LoVo (cell line): ENCODE results near the gene KRTAP5-8.
"Not testable (repeated sequence)": the region's sequence is repeated elsewhere in the genome, so short reads cannot be mapped to it uniquely, and the experiment has no call there.

ENCODE experiments used
- DNase-seq: peaks from one replicate; pipeline ENCODE4 v3.0.0-alpha.2; 2016; ENCODE audit warnings: low spot score

Gene KRTAP5-8

DNA sequence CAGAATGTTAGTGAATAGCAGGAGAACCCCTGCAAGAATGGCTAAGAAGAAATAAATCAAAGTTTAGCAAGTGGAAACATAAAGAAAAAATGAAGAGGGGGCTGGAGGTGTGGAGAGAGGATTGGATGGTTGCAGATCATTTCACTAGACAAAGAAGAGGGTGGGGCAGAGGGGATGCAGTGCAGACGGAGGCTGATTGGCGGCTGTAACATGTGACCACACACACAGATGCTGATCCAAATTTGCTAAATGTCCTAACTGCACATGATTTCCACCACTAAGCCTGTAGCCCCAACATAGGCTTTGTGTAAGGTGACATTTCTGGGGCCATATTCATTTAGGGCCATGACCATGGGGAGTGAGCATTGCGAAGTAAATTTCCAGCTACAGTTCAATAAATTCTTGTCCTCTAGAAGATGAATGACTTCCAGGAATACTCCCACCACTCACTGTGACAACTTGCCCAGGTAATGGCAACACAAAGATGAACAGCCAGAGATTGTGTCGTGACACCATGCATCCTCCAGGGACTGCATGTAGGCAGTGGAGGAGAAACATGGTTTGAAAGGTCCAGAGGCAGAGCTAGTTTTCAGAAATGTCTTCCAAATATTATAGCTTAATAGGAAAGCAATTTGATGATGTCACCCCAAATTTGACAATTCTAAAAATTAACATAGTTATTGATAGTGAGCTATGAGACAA, 38.0 kb downstream of the KRTAP5-8 start:
- DNase-seq: no peak

DNA sequence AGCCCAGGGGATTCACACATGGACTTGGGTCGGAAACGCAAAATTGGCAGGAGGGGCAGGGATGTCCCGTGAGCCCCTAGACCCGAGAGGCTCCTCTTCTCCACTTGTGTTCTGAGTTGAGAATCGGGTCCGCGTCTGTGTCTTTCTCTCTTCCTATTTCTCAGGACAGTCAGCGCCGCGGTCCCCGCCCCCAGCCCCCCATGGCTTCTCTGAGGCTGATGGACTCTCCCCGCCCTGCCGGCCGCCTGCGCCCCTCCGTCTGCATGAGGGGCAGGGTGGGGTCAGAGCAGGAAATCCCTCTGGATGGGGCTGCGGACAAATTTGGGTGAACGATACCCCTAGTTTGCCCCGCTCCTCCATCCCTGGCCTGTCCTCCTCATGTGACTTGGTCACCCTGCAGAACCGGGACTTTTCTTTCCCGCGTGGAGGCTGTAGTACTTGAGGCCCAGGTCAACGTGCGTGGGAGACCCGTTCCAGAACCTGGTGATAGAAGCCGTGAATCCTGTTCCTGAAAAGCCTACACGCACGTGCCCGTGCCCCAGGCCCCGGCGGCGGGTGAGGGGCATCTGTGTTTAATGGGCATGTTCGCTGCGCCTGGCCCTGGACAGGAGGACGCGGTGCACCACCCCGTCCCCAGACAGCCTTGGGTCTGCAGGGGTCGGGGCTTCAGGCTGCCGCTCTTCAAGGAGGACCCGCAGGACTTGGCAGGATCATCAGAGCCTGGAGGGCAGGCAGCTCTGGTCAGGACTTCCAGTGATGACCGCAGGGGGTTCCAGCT, 39.1 kb downstream of the KRTAP5-8 start:
- DNase-seq: not testable (repeated sequence)

DNA sequence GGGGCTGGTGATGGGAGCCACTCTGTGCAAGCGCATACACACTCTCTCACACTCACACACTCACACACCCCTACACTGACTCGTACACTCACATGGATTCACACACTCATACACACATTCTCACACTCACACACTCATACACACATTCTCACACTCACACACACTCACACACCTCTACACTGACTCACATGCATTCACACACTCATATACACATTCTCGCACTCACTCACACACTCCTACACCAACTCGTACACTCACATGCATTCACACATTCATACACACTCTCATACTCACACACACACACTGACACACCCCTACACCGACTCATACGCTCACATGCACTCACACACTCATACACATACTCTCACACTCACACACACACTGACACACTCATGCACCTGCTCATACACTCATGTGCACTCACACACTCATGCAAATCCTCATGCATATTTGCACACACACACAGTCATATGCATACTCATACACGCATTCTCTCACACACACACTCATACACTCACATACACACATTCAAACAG, 39.7 kb downstream of the KRTAP5-8 start:
- no peak for DNase-seq

DNA sequence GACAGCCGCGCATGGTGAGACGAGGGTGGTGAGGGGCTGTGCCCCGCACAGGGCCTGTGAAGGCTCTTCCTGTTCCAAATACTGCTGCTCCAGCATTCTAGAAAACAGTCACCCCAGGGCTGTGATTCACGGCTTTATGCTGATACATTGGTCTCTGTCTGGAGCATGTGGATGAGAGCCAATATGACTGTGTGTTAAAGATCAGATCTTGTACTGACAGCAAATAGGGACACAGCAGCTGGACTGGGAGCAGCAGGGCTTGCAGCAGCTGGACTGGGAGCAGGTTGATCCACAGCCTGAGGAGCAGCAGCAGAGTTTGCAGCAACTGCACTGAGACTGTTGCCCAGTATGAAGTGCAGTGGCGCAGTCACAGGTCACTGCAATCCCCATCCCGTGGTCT, 41.7 kb downstream of the KRTAP5-8 start:
- DNase-seq: not testable (repeated sequence)

DNA sequence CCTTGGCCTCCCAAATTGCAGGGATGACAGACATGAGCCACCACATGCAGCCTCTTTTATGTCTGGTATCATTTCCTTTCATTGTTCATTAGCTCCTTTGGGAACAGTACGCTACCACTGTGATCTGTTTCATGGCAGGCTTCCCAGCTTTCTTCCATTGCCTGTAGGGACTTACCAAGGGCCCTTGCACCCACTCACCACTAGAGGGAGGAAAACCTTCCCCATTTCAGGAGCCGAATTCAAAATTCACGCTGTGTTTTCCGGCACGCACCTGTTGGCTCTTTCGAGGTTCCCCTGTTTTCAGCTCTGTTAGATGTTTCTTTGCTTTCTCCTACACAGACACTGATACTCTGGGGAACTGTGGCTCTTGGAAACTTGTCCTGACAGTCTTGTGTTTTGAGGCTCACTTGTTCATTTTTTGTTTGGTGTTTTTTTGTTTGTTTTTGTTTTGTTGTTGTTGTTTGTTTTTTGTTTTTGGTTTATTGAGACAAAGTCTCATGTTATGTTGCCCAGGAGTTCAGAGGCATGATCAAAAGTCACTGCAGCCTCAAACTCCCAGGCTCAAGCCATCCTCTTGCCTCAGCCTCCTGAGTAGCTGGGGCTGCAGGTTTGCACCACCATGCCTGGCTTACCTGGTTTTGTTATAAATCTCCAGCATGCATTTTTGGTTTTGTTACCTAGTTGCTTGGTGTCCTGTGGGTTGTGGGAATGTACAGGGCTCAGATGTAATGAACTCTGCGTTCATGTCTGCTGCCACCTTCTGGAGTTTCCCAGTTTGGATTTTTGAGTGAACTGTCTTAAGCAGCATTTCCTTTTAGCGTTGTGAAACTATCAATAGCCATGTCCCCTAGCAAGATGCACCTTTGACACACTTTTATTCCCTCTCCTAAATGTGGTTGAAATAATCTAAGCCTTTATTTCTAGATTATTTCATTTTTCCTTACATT, 42.5 kb downstream of the KRTAP5-8 start:
- DNase-seq: peak; percentile 63

DNA sequence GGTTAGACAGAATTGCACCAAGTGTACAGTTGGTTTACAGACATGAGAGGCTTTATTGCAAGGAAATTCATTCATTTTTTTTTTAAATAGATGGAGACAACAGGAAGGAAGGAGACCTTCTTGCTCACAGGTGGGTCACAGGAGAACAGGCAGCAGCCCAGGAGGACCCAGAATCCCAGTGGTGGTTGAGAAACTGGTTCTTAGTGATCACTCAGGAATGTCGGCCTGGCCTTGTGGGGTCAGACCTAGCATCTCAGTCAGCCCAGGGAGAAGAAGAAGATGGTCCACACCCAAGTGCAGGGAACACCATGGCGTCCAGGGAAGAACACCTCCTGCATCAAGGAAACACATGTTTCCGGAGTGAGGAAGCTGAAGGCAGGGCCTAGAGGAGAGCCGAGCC, 44.0 kb downstream of the KRTAP5-8 start:
- DNase-seq: no peak

DNA sequence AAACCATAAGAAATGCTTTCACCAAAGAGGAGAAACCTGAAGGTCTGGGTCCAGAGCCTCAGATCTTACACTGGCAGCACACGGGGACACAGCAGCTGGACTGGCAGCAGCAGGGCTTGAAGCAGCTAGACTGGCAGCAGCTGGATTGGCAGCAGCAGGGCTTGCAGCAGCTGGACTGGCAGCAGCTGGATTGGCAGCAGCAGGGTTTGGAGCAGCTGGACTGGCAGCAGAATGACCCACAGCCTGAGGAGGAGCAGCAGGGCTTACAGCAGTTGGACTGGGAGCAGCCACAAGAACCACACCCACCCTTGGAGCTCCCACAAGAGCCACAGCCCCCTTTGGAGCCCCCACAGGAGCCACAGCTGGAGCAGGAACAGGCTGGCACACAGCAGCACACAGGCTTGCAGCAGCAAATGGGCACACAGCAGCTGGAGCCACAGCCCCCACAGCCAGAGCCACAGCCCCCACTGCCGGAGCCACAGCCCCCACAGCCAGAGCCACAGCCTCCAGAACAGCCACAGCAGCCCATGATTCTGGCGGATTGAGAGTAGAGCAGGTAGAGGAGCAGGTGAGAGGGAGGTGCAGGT, 44.6 kb downstream of the KRTAP5-8 start, which contains the start of gene KRTAP5-11:
TSS of gene KRTAP5-11 (minus strand) at position 567 of the 587 bp plus-strand sequence. CDS start at position 529, 38 bp downstream.
- DNase-seq: no peak

DNA sequence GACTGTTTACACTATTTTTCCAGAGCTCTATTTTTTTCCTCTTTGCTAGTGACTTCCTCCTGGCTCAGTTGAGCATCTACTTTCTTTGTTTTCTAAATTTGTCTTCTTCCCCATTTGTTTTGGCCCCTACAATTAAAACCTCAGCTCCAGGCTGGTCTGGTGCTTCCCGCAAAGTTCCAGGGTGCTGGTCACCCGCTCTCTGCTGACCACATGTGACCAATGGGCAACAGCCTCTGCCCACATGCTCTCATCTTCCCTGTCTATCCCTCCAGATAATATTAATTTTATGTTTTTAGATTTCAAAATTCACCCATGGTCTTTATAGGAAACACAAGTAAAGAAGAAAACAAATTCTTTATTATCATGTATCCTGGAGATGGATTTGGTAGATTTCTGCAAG, 45.1 kb downstream of the KRTAP5-8 start:
- DNase-seq: not testable (repeated sequence)

DNA sequence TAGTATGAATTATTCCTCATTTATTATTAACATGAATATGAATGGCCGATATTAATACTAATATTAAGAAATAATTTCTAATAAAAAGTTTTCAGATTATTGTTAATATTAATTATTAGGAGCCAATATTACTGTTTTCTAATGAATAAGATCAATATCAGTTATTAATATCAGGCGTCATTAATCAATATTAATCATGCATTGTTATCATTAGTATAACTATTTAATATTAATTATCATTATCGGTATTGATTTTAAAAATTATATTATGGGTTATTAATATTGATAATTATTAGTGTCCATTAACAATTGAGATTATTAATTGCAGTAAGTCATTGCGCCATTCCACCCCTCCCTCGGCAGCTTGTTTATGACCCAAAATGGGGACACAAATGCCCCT, 47.8 kb downstream of the KRTAP5-8 start:
- not testable (repeated sequence) for DNase-seq

DNA sequence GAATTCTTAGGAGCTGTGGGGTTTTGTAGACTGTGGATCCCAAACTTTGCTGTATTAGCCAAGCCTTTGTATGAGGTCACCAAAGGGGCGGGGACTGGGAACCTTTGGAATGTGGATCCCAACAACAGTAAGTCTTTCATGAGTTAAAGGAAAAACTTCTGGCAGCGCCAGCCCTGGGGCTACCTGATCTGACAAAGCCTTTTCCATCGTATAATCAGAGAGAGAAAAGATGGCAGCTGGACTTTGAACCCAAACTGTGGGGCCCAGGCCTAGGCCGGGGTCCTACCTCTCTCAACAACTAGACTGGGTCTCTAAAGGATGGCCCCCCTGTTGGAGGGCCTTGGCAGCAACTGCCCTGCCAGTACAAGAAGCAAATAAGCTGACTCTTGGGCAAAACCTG, 50.5 kb downstream of the KRTAP5-8 start:
- DNase-seq: not testable (repeated sequence)
